Liver (tissue), 9 donors: ENCODE data around the gene FOXB1. TPM values are rescaled to one million over a fixed set of nuclear protein-coding genes. Genes with fewer than 3 reads are reported as not detected.

Experiments used
- DNase-seq: peaks from one replicate; pipeline ENCODE4 v3.0.0-alpha.2; 2017; ENCODE audit warnings: low spot score
- H3K27ac ChIP-seq, 2 donors: one replicate each; pipeline ENCODE4 v1.7.0; 2013; ENCODE audit warnings: inconsistent platforms in 2 of 2, low read length in 2 of 2, control low read depth in 1 of 2, low read depth in 1 of 2, mild to moderate bottlenecking in 1 of 2
- H3K27me3 ChIP-seq, 4 donors: one replicate each; pipeline versions ENCODE4 v1.6.1 to v1.7.0; 2013; ENCODE audit warnings: low read length in 3 of 4, inconsistent platforms in 1 of 4, mild to moderate bottlenecking in 1 of 4, moderate library complexity in 1 of 4; ENCODE audit not compliant: control insufficient read depth in 4 of 4, insufficient read depth in 4 of 4
- H3K36me3 ChIP-seq, 4 donors: one replicate each; pipeline versions ENCODE4 v1.6.1 to v1.7.0; 2013; ENCODE audit warnings: low read length in 3 of 4, mild to moderate bottlenecking in 3 of 4, low read depth in 1 of 4, moderate library complexity in 1 of 4; ENCODE audit not compliant: control insufficient read depth in 4 of 4, insufficient read depth in 3 of 4
- H3K4me1 ChIP-seq, 4 donors: one replicate each; pipeline versions ENCODE4 v1.6.1 to v1.7.0; 2013; ENCODE audit warnings: low read length in 3 of 4, mild to moderate bottlenecking in 3 of 4, moderate library complexity in 1 of 4; ENCODE audit not compliant: control insufficient read depth in 4 of 4, insufficient read depth in 4 of 4
- H3K4me3 ChIP-seq, 3 donors: one replicate each; pipeline versions ENCODE4 v1.6.1 to v1.7.0; 2013; ENCODE audit warnings: low read length in 3 of 3, control low read depth in 1 of 3, low read depth in 1 of 3, mild to moderate bottlenecking in 1 of 3
- H3K9ac ChIP-seq, 2 donors: one replicate each; pipeline ENCODE4 v1.7.0; 2013; ENCODE audit warnings: low read length in 2 of 2, mild to moderate bottlenecking in 2 of 2, moderate library complexity in 2 of 2, control low read depth in 1 of 2, low read depth in 1 of 2
- H3K9me3 ChIP-seq, 4 donors: one replicate each; pipeline versions ENCODE4 v1.6.1 to v1.7.0; 2013; ENCODE audit warnings: low read length in 3 of 4; ENCODE audit not compliant: control insufficient read depth in 4 of 4
- CTCF ChIP-seq: fragments of 150-350 bp; IDR thresholded peaks from 2 replicates; pipeline ENCODE4 v1.5.1; 2017; ENCODE audit warnings: improper control_type of control experiment, low read depth, low read length; ENCODE audit not compliant: missing input control
- EGR1 ChIP-seq, 2 donors: IDR thresholded peaks; 2 replicates each; pipeline ENCODE4 v1.6.1; 2016 to 2018; ENCODE audit warnings: antibody characterized with exemption in 2 of 2, low read depth in 2 of 2
- FOXA2 ChIP-seq: IDR thresholded peaks from 2 replicates; pipeline ENCODE4 v1.6.1; 2016; ENCODE audit warnings: antibody characterized with exemption
- GABPA ChIP-seq, 2 donors: IDR thresholded peaks in 1 of 2; conservative IDR thresholded peaks in 1 of 2; 2 replicates each; pipeline ENCODE4 v1.6.1; 2016; ENCODE audit warnings: antibody characterized with exemption in 2 of 2, mild to moderate bottlenecking in 1 of 2, moderate library complexity in 1 of 2
- HNF4A ChIP-seq, 2 donors: conservative IDR thresholded peaks; 2 replicates each; pipeline ENCODE4 v1.6.1; 2016; ENCODE audit warnings: antibody characterized with exemption in 2 of 2, mild to moderate bottlenecking in 2 of 2
- JUND ChIP-seq, 2 donors: IDR thresholded peaks; 2 replicates each; pipeline ENCODE4 v1.6.1; 2016; ENCODE audit warnings: antibody characterized with exemption in 2 of 2
- MAX ChIP-seq: IDR thresholded peaks from 2 replicates; pipeline ENCODE4 v1.6.1; 2016; ENCODE audit warnings: antibody characterized with exemption
- NR2F2 ChIP-seq: IDR thresholded peaks from 2 replicates; pipeline ENCODE4 v1.6.1; 2016; ENCODE audit warnings: antibody characterized with exemption
- RAD21 ChIP-seq, 2 donors: IDR thresholded peaks; 2 replicates each; pipeline ENCODE4 v1.6.1; 2016; ENCODE audit warnings: antibody characterized with exemption in 2 of 2, mild to moderate bottlenecking in 2 of 2
- REST ChIP-seq: IDR thresholded peaks from 2 replicates; pipeline ENCODE4 v1.6.1; 2016; ENCODE audit warnings: antibody characterized with exemption, mild to moderate bottlenecking
- RXRA ChIP-seq, 2 donors: IDR thresholded peaks; 2 replicates each; pipeline ENCODE4 v1.6.1; 2017 to 2018; ENCODE audit warnings: antibody characterized with exemption in 2 of 2, mild to moderate bottlenecking in 1 of 2
- SP1 ChIP-seq: IDR thresholded peaks from 2 replicates; pipeline ENCODE4 v1.6.1; 2018; ENCODE audit warnings: antibody characterized with exemption, mild to moderate bottlenecking
- TAF1 ChIP-seq: conservative IDR thresholded peaks from 2 replicates; pipeline ENCODE4 v1.6.1; 2016; ENCODE audit warnings: antibody characterized with exemption, mild to moderate bottlenecking
- YY1 ChIP-seq: IDR thresholded peaks from 2 replicates; pipeline ENCODE4 v1.6.1; 2016; ENCODE audit warnings: antibody characterized with exemption, mild to moderate bottlenecking
- ZBTB33 ChIP-seq: IDR thresholded peaks from 2 replicates; pipeline ENCODE4 v1.6.1; 2016; ENCODE audit warnings: antibody characterized with exemption
- WGBS: extraction: QIAGEN DNeasy Blood & Tissue Kit; methylation state at CpG from one replicate; pipeline ENCODE4 v1.1.7; 2013; 5-methylcytosine and 5-hydroxymethylcytosine counted together
- polyA plus RNA-seq, 2 donors: library from polyadenylated mRNA; stranded (reverse) in 1 of 2; unstranded in 1 of 2; fragments of 200-250 nt in 1 of 2; fragments of >200 nt in 1 of 2; fragmentation: Nextera tagmentation in 1 of 2; extraction: Ambion mirVana in 1 of 2; gene quantifications; one replicate each; pipeline versions ENCODE4 v1.2.1 to v1.2.3, GENCODE V29; 2013 to 2015
- total RNA-seq, 2 donors: library from RNA; depleted of rRNA; stranded (reverse); fragments of >200 nt; gene quantifications; one replicate each; pipeline ENCODE4 v1.2.3, GENCODE V29; 2014
- donor health status: healthy.
- donor health status: healthy.
- donor health status: healthy.
- donor health status: healthy.
- donor health status: healthy.

Gene FOXB1
- not detected for total RNA-seq
- polyA plus RNA-seq: not detected

- WGBS: 6% methylated on average over 84 of the region's 84 CpGs
- H3K36me3 ChIP-seq: no peaks in the 10 kb centered on the region
- no peak for DNase-seq
- H3K27ac ChIP-seq: no peak within 1 kb of the TSS
- H3K4me3 ChIP-seq: peak within 1 kb of the TSS in 1 of 3 donors; percentile 73
- H3K9me3 ChIP-seq: peaks cover 0 to 3% (median 0%) of the 10 kb centered on the region in 4 donors
- H3K9ac ChIP-seq: no peak within 1 kb of the TSS
- H3K27me3 ChIP-seq: peaks cover 10 to 36% (median 20%) of the 10 kb centered on the region in 4 donors
- TF ChIP-seq HNF4A (conservative IDR thresholded peaks at IDR 0.05): no peak
- TF ChIP-seq JUND (IDR thresholded peaks at IDR 0.05): no peak
- TF ChIP-seq RXRA (IDR thresholded peaks at IDR 0.05): no peak
- TF ChIP-seq CTCF: no peak
- no peak for TF ChIP-seq MAX
- no peak for TF ChIP-seq FOXA2
- TF ChIP-seq GABPA (IDR thresholded peaks at IDR 0.05 in 1 of 2, conservative IDR thresholded peaks at IDR 0.05 in 1 of 2): no peak
- TF ChIP-seq ZBTB33: no peak
- TF ChIP-seq NR2F2: no peak
- TF ChIP-seq SP1: no peak
- TF ChIP-seq TAF1: no peak
- H3K4me1 ChIP-seq: peaks cover 16 to 39% (median 30%) of the 10 kb centered on the region in 4 donors
Observed at GRCh38 chr15:60004009-60004845, at the start of gene FOXB1. TSS of gene FOXB1 (plus strand) at chr15:60004311. CDS start at chr15:60004964, 653 bp downstream.

- H3K27me3 ChIP-seq: peaks cover 0 to 2% (median 0%) of the 10 kb centered on the region in 4 donors
- H3K36me3 ChIP-seq: no peaks in the 10 kb centered on the region
- H3K4me3 ChIP-seq: no peak overlapping the region
- H3K27ac ChIP-seq: no peak overlapping the region
- peaks cover 6 to 34% (median 13%) of the 10 kb centered on the region in 4 donors for H3K9me3 ChIP-seq
- no peak overlapping the region for H3K9ac ChIP-seq
- peaks cover 0 to 5% (median 0%) of the 10 kb centered on the region in 4 donors for H3K4me1 ChIP-seq
- TF ChIP-seq ZBTB33: no peak
- TF ChIP-seq EGR1 (IDR thresholded peaks at IDR 0.05; ENCODE audit: low read depth in 2 of 2): no peak
- TF ChIP-seq HNF4A (conservative IDR thresholded peaks at IDR 0.05): no peak
- TF ChIP-seq YY1: no peak
- no peak for TF ChIP-seq SP1
- no peak for TF ChIP-seq JUND (IDR thresholded peaks at IDR 0.05)
- no peak for TF ChIP-seq CTCF
- TF ChIP-seq RXRA (IDR thresholded peaks at IDR 0.05): no peak
- TF ChIP-seq REST: no peak
- TF ChIP-seq GABPA (IDR thresholded peaks at IDR 0.05 in 1 of 2, conservative IDR thresholded peaks at IDR 0.05 in 1 of 2): no peak
- TF ChIP-seq RAD21 (IDR thresholded peaks at IDR 0.05): no peak
- no peak for TF ChIP-seq NR2F2
- TF ChIP-seq MAX: no peak
- no peak for DNase-seq
Observed at GRCh38 chr15:59958288-59958687, 45.8 kb upstream of the FOXB1 start.
